B cell (primary cell): ENCODE measurements around the gene CDYL2. TPM values are rescaled to one million over a fixed set of nuclear protein-coding genes. Genes with fewer than 3 reads are reported as not detected.

Experiments used
- ATAC-seq: fragments of 200-7000 bp; cut with Tn5 transposase; one replicate; pipeline ENCODE4 v1.10.0; 2021; ENCODE audit warnings: low read depth, mild to moderate bottlenecking, moderate number of reproducible peaks, moderate library complexity
- CTCF ChIA-PET: fragments of 350-600 bp; sonication (Branson Sonifier 250); formaldehyde crosslinking; loops from one replicate; lab custom pipeline; 2021; ENCODE audit warnings: antibody characterized with exemption, inconsistent platforms; lab: Charles Lee
- POLR2A ChIA-PET: fragments of 350-600 bp; sonication (Branson Sonifier 250); formaldehyde crosslinking; loops from one replicate; lab custom pipeline; 2021; ENCODE audit warnings: antibody characterized with exemption; lab: Charles Lee
- DNase-seq: peaks from one replicate; pipeline ENCODE4 v3.0.0; 2013
- H2AFZ ChIP-seq: 2 replicates; pipeline ENCODE4 v1.6.1; 2012; ENCODE audit warnings: mild to moderate bottlenecking, low read depth, low read length; ENCODE audit not compliant: insufficient read depth, poor library complexity, severe bottlenecking
- H3K27ac ChIP-seq, 2 donors: 1 replicate in 1 of 2; 2 replicates in 1 of 2; pipeline ENCODE4 v1.5.1; 2012 to 2013; ENCODE audit warnings: low read length in 2 of 2, mild to moderate bottlenecking in 2 of 2, moderate library complexity in 1 of 2
- H3K27me3 ChIP-seq, 4 experiments: fragments of 200-600 bp in 1 of 4; sonication (generic) in 1 of 4; replicated peaks in 1 of 4; 1 replicate in 2 of 4; 2 replicates in 2 of 4; pipeline versions ENCODE4 v1.6.1 to v1.7.0; 2013 to 2016; ENCODE audit warnings: low read length in 3 of 4, mild to moderate bottlenecking in 2 of 4, mixed read lengths in 1 of 4, moderate library complexity in 1 of 4; ENCODE audit not compliant: insufficient read depth in 4 of 4, control insufficient read depth in 3 of 4; ENCODE audit errors: control extremely low read depth in 1 of 4
- H3K36me3 ChIP-seq, 2 experiments: replicated peaks in 1 of 2; 1 replicate in 1 of 2; 2 replicates in 1 of 2; pipeline versions ENCODE4 v1.6.1 to v1.7.1; 2013; ENCODE audit warnings: low read length in 1 of 2; ENCODE audit not compliant: insufficient read depth in 2 of 2, control insufficient read depth in 1 of 2; ENCODE audit errors: control extremely low read depth in 1 of 2, extremely low read depth in 1 of 2
- H3K4me1 ChIP-seq, 2 donors: fragments of 200-600 bp in 1 of 2; sonication (generic) in 1 of 2; 1 replicate in 1 of 2; 2 replicates in 1 of 2; pipeline versions ENCODE4 v1.5.1 to v1.6.1; 2013 to 2017; ENCODE audit warnings: low read length in 2 of 2; ENCODE audit not compliant: control insufficient read depth in 2 of 2, insufficient read depth in 2 of 2
- H3K4me2 ChIP-seq: replicated peaks from 2 replicates; pipeline ENCODE3; 2012; ENCODE audit warnings: mild to moderate bottlenecking, low read depth, low read length; ENCODE audit not compliant: poor library complexity, severe bottlenecking
- H3K4me3 ChIP-seq, 5 experiments: fragments of 200-600 bp in 1 of 5; sonication (generic) in 1 of 5; 1 replicate in 3 of 5; 2 replicates in 2 of 5; pipeline versions ENCODE4 v1.5.1 to v1.7.0; 2011 to 2016; ENCODE audit warnings: low read length in 4 of 5, mild to moderate bottlenecking in 4 of 5, low read depth in 2 of 5, control low read depth in 1 of 5, moderate library complexity in 1 of 5; ENCODE audit not compliant: insufficient read depth in 1 of 5; ENCODE audit errors: control extremely low read depth in 1 of 5, extremely low read depth in 1 of 5
- H3K79me2 ChIP-seq: fragments of 200-600 bp; sonication (generic); one replicate; pipeline ENCODE4 v1.6.0; 2016; ENCODE audit warnings: low read length; ENCODE audit not compliant: control insufficient read depth, insufficient read depth
- H3K9ac ChIP-seq: fragments of 200-600 bp; sonication (generic); 2 replicates; pipeline ENCODE4 v1.6.1; 2017; ENCODE audit warnings: mild to moderate bottlenecking, low read length, moderate library complexity
- H3K9me3 ChIP-seq, 3 donors: one replicate each; pipeline versions ENCODE4 v1.6.1 to v1.7.1; 2013; ENCODE audit warnings: low read length in 2 of 3; ENCODE audit not compliant: control insufficient read depth in 2 of 3, insufficient read depth in 1 of 3; ENCODE audit errors: control extremely low read depth in 1 of 3
- H4K20me1 ChIP-seq: 2 replicates; pipeline ENCODE4 v1.6.0; 2012; ENCODE audit warnings: mild to moderate bottlenecking, low read length; ENCODE audit not compliant: insufficient read depth, control insufficient read depth, poor library complexity, severe bottlenecking
- H3K27ac Mint-ChIP-seq: one replicate; pipeline ENCODE4 v1.8.0; 2021; ENCODE audit warnings: mixed read lengths
- H3K27me3 Mint-ChIP-seq: one replicate; pipeline ENCODE4 v1.8.0; 2021; ENCODE audit warnings: mixed read lengths
- H3K4me1 Mint-ChIP-seq: one replicate; pipeline ENCODE4 v1.8.0; 2021; ENCODE audit warnings: mixed read lengths
- H3K4me3 Mint-ChIP-seq: one replicate; pipeline ENCODE4 v1.8.0; 2021; ENCODE audit warnings: mixed read lengths
- H3K9me3 Mint-ChIP-seq: one replicate; pipeline ENCODE4 v1.8.0; 2022; ENCODE audit warnings: mixed read lengths; ENCODE audit not compliant: insufficient read depth
- EZH2 ChIP-seq: IDR thresholded peaks from 2 replicates; pipeline ENCODE4 v1.6.1; 2012; ENCODE audit warnings: borderline replicate concordance, low read depth, mild to moderate bottlenecking, moderate library complexity, low read length; ENCODE audit not compliant: insufficient read depth, poor library complexity, severe bottlenecking
- WGBS: methylation state at CpG from one replicate; pipeline ENCODE4 v1.1.5; 2013; ENCODE audit warnings: missing lambda C conversion rate; ENCODE audit not compliant: insufficient coverage; 5-methylcytosine and 5-hydroxymethylcytosine counted together
- intact Hi-C: fragments of 100-400 bp; cut with micrococcal nuclease; formaldehyde crosslinking; loops from one replicate; pipeline ENCODE4 v1.10.0; 2022
- polyA plus RNA-seq: library from polyadenylated mRNA; depleted of rRNA; stranded (reverse); fragments of >200 nt; gene quantifications from 2 replicates; pipeline ENCODE4 v1.2.3, GENCODE V29; 2012
- total RNA-seq, 2 donors: library from RNA; stranded (reverse); fragments of 120-200 nt in 1 of 2; gene quantifications; 1 replicate in 1 of 2; 2 replicates in 1 of 2; pipeline versions ENCODE4 v1.2.3 to v1.2.4, GENCODE V29; 2013 to 2022
- TF ChIP-seq, protein P1 (sequence below): fragments of 200-600 bp; IDR thresholded peaks from one replicate; pipeline ENCODE4 v1.8.0; 2022; ENCODE audit warnings: antibody characterized with exemption, mild to moderate bottlenecking

Gene CDYL2
- total and polyA plus RNA-seq, 2 donors (not counting 1 experiment from before 2014, with no cell fraction given): 0.66 to 6.6 TPM

DNA sequence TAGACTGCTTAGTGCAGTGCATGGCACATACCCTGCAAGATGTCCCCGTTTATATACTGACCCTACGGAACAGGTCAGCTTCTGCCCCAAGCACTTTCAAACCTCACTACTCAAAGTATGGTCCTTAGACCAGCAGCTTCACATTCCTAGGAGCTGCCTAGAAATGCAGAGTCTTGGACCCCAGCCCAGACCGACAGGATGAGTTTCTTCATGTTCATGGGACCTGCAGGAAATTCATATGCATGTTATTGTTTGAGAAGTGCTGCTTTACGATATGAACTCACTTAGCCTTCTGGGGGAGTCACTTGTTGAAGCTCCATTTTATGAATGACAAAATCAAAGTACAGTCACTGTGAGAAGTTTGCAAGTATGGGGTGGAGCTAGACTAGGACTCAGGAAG is 181.0 kb downstream of the CDYL2 start:
- no peaks in the 10 kb centered on the region for H3K27me3 ChIP-seq
- H2AFZ ChIP-seq: no peak overlapping the region
- Mint-ChIP-seq H3K9me3 (peaks cover 11% of the 10 kb centered on the region), H3K4me1 (no peaks in the 10 kb centered on the region), H3K27ac (no peak overlapping the region), H3K4me3 (no peak overlapping the region), H3K27me3 (no peaks in the 10 kb centered on the region)
- no peak overlapping the region for H3K4me3 ChIP-seq
- ChIA-PET CTCF (no interaction called here), POLR2A (no interaction called here)
- no peak overlapping the region for H3K4me2 ChIP-seq
- intact Hi-C loops: no loop called here
- DNase-seq: no peak
- no peaks in the 10 kb centered on the region for H3K36me3 ChIP-seq
- WGBS: 100% methylated on average over 4 of the region's 4 CpGs
- H3K79me2 ChIP-seq: no peaks in the 10 kb centered on the region
- ATAC-seq: no peak
- H4K20me1 ChIP-seq: no peaks in the 10 kb centered on the region
- H3K27ac ChIP-seq: no peak overlapping the region
- peaks cover 0 to 7% (median 0%) of the 10 kb centered on the region in 3 donors for H3K9me3 ChIP-seq
- H3K4me1 ChIP-seq: no peaks in the 10 kb centered on the region
- H3K9ac ChIP-seq: no peak overlapping the region
- TF ChIP-seq EZH2: no peak
- TF ChIP-seq, protein P1, sequence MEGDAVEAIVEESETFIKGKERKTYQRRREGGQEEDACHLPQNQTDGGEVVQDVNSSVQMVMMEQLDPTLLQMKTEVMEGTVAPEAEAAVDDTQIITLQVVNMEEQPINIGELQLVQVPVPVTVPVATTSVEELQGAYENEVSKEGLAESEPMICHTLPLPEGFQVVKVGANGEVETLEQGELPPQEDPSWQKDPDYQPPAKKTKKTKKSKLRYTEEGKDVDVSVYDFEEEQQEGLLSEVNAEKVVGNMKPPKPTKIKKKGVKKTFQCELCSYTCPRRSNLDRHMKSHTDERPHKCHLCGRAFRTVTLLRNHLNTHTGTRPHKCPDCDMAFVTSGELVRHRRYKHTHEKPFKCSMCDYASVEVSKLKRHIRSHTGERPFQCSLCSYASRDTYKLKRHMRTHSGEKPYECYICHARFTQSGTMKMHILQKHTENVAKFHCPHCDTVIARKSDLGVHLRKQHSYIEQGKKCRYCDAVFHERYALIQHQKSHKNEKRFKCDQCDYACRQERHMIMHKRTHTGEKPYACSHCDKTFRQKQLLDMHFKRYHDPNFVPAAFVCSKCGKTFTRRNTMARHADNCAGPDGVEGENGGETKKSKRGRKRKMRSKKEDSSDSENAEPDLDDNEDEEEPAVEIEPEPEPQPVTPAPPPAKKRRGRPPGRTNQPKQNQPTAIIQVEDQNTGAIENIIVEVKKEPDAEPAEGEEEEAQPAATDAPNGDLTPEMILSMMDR: no peak

DNA sequence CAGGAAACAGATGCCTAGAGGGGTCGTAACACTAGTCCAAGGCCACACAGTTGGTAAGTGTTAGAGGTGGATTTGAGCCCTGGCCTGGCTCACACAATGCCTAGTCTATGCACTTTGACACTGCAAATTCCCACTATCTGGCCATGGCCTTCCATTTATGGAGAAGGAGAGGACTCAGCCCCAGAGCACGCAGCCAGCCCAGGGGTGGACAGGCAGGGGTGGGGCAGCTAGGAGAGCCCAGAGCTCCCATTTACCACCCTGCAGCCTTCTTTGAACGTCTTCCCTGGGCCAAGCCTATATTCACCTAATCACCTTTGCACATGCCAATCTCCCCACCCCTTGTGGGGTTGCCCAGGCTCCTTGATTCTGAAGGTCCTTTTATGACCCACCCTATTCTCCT is 182.4 kb downstream of the CDYL2 start:
- no peak for ATAC-seq
- H3K79me2 ChIP-seq: no peaks in the 10 kb centered on the region
- H3K9ac ChIP-seq: no peak overlapping the region
- ChIA-PET CTCF (no interaction called here), POLR2A (no interaction called here)
- H3K9me3 ChIP-seq: peaks cover 0 to 5% (median 0%) of the 10 kb centered on the region in 3 donors
- no peaks in the 10 kb centered on the region for H3K36me3 ChIP-seq
- no peak overlapping the region for H3K4me3 ChIP-seq
- intact Hi-C loops: no loop called here
- H4K20me1 ChIP-seq: no peaks in the 10 kb centered on the region
- H3K4me1 Mint-ChIP-seq: no peaks in the 10 kb centered on the region
- H3K9me3 Mint-ChIP-seq: peaks cover 5% of the 10 kb centered on the region
- TF ChIP-seq, protein P1: no peak
- TF ChIP-seq EZH2: no peak
- H2AFZ ChIP-seq: no peak overlapping the region
- no peaks in the 10 kb centered on the region for H3K27me3 Mint-ChIP-seq
- H3K27ac Mint-ChIP-seq: no peak overlapping the region
- H3K27me3 ChIP-seq: no peaks in the 10 kb centered on the region
- 100% methylated on average over 1 of the region's 3 CpGs for WGBS
- H3K4me1 ChIP-seq: no peaks in the 10 kb centered on the region
- no peak for DNase-seq
- H3K4me3 Mint-ChIP-seq: no peak overlapping the region
- H3K27ac ChIP-seq: no peak overlapping the region
- H3K4me2 ChIP-seq: no peak overlapping the region
